Measurements from ENCODE around the gene IKZF1.
A peak's percentile ranks its signal among the peaks of the same experiment; 100 is the strongest.
"Not testable (repeated sequence)": the region's sequence is repeated elsewhere in the genome, so short reads cannot be mapped to it uniquely, and the experiment has no call there.

The IKZF1 gene

GRCh38 chr7:50335795-50336754 is 31.6 kb downstream of the IKZF1 start:
- Histone ChIP-seq H3K9ac (peak overlapping the region in 9 of 11 experiments; percentile 22 to 71 (median 37); a peak in 15 of 22 replicates), H3K4me2 (peak overlapping the region; percentile 67 to 96 (median 90)), H3K27ac (peak overlapping the region in 10 of 11 experiments; percentile 43 to 79 (median 68); a peak in 20 of 22 replicates), H3K4me1 (peaks cover 99 to 100% (median 100%) of the 10 kb centered on the region in 10 experiments), H3K36me3 (peaks cover 0 to 65% (median 22%) of the 10 kb centered on the region in 11 experiments; a peak in 14 of 22 replicates), H3K4me3 (peak overlapping the region in 4 of 10 experiments; percentile 10 to 40 (median 35); a peak in 7 of 20 replicates), H3K27me3 (no peaks in the 10 kb centered on the region), H3K9me3 (replicated peaks in 1 of 11) (no peaks in the 10 kb centered on the region), H4K20me1 (peaks cover 0 to 100% (median 76%) of the 10 kb centered on the region in 11 experiments; a peak in 18 of 22 replicates)
- TF ChIP-seq Cebpa-rat (IDR thresholded peaks at IDR 0.05) = no peak

DNA sequence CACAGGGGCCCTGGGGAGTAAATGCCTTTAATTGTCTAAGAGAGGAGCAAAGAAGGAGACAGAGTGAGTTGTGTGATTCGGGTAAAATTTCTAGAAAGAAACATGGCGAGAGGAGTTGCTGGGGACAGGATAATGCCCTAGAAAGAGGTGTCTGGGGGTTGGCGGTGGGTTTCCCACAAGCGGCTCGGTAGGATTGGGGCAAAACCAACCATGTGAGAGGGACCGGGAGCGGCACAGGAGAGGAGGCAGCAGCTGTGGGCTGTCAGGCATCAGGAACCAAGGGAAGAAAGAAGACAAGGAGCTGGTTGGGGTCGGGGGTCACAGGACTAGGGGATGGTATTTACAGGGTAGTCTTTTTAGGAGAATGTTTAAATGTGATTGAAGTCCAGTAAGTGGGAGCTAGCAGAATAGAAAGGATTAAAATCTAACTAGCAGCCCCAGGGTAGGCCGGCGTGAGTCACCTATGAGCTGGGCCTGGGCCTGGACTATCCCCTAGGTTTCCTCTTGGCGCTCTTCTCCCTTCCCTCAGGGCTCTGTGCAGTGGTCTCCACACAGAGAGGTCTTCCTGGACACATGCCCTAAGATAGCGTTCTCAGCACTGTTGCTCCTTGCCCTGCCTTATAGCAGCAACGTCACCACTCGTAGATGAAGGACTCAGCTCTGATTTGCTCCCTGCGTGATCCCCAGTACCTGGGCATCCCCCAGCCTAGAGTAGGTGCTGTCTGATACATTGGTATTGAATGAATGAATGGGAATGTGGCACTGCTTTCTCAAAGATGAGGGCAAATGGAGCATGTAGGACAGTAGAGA is 32.6 kb downstream of the IKZF1 start:
- peak overlapping the region; percentile 5 to 75 (median 31); a peak in 16 of 22 replicates for H3K9ac ChIP-seq
- peak overlapping the region in 10 of 11 experiments; percentile 43 to 79 (median 68); a peak in 20 of 22 replicates for H3K27ac ChIP-seq
- peaks cover 99 to 100% (median 100%) of the 10 kb centered on the region in 10 experiments for H3K4me1 ChIP-seq
- H3K9me3 ChIP-seq (replicated peaks in 1 of 11) = no peaks in the 10 kb centered on the region
- H3K4me3 ChIP-seq = peak overlapping the region in 3 of 10 experiments; percentile 8 to 40 (median 30); a peak in 5 of 20 replicates
- peaks cover 0 to 100% (median 82%) of the 10 kb centered on the region in 11 experiments; a peak in 17 of 22 replicates for H4K20me1 ChIP-seq
- no peak for TF ChIP-seq Cebpa-rat (IDR thresholded peaks at IDR 0.05)
- no peaks in the 10 kb centered on the region for H3K27me3 ChIP-seq
- H3K36me3 ChIP-seq = peaks cover 0 to 63% (median 22%) of the 10 kb centered on the region in 11 experiments; a peak in 14 of 22 replicates
- H3K4me2 ChIP-seq = peak overlapping the region; percentile 67 to 96 (median 90)

DNA sequence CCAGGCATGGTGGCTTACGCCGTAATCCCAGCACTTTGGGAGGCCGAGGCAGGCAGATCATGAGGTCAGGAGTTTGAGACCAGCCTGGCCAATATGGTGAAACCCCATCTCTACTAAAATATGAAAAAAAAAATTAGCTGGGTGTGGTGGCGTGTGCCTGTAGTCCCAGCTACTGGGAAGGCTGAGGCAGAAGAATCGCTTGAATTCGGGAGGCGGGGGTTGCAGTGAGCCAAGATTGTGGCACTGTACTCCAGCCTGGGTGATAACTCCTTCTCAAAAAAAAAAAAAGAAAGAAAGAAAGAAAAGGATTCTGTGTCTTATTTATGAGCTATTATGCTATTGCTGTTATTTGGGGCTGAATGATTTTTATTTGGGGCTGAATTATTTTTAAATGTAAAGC is 35.0 kb downstream of the IKZF1 start:
- Histone ChIP-seq H3K4me2 (peak overlapping the region; percentile 67 to 96 (median 90)), H3K36me3 (peaks cover 11 to 62% (median 24%) of the 10 kb centered on the region in 11 experiments; a peak in 19 of 22 replicates), H4K20me1 (peaks cover 0 to 97% (median 80%) of the 10 kb centered on the region in 11 experiments; a peak in 16 of 22 replicates), H3K9ac (peak overlapping the region in 7 of 11 experiments; percentile 40 to 75 (median 69); a peak in 9 of 22 replicates), H3K4me1 (peaks cover 83 to 96% (median 92%) of the 10 kb centered on the region in 10 experiments), H3K27ac (peak overlapping the region; percentile 57 to 79 (median 66); a peak in 18 of 22 replicates), H3K4me3 (peak overlapping the region in 1 of 10 experiments; percentile 17; a peak in 1 of 20 replicates)
- not testable (repeated sequence) for H3K27me3 ChIP-seq; H3K9me3 ChIP-seq (replicated peaks in 1 of 11)

DNA sequence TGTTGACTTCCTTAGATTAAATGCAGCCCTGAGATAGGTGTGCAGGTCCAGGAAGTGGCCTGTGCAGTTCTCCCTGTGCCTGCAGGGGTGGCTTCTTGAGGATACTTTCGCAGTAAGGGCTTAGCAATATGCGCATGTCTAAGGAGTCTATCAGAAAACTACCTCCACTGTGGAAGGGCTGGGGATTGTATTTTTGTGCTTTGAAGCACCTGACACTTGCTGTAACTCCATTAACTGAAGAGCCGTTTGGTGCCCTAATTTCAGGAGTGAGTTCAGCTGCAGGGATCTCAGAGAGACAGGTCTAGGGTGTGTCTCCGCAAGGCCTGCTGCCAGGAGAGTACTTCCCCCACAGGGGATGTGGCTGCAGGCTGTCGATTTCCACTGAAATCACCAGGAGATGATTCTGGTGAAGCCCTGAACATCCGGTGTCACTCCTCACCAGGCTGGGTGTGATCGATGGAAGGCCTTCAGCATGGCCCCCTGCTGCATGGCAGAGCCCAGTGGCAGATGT is 35.5 kb downstream of the IKZF1 start:
- Histone ChIP-seq H3K9me3 (replicated peaks in 1 of 11) (no peaks in the 10 kb centered on the region), H3K4me1 (peaks cover 77 to 90% (median 87%) of the 10 kb centered on the region in 10 experiments), H3K27me3 (no peaks in the 10 kb centered on the region), H3K36me3 (peaks cover 16 to 66% (median 30%) of the 10 kb centered on the region in 11 experiments; a peak in 19 of 22 replicates), H4K20me1 (peaks cover 0 to 97% (median 76%) of the 10 kb centered on the region in 11 experiments; a peak in 16 of 22 replicates), H3K27ac (peak overlapping the region in 9 of 11 experiments; percentile 8 to 79 (median 47); a peak in 14 of 22 replicates), H3K9ac (peak overlapping the region in 8 of 11 experiments; percentile 11 to 60 (median 30); a peak in 10 of 22 replicates), H3K4me3 (0 out of 20 replicates have a peak overlapping the region, but pooled peaks of 1 of the 10 experiments have one; percentile 30), H3K4me2 (peak overlapping the region; percentile 67 to 96 (median 90))
- TF ChIP-seq Cebpa-rat (IDR thresholded peaks at IDR 0.05) = no peak

- H4K20me1 ChIP-seq = peaks cover 0 to 97% (median 76%) of the 10 kb centered on the region in 11 experiments; a peak in 15 of 22 replicates
- H3K9ac ChIP-seq = peak overlapping the region in 1 of 11 experiments; percentile 45; a peak in 2 of 22 replicates
- no peak overlapping the region for H3K4me3 ChIP-seq
- H3K4me2 ChIP-seq = peak overlapping the region in 10 of 11 experiments; percentile 67 to 96 (median 80); a peak in 19 of 22 replicates
- peaks cover 60 to 84% (median 71%) of the 10 kb centered on the region in 10 experiments for H3K4me1 ChIP-seq
- peak overlapping the region in 2 of 11 experiments; percentile 15 to 48; a peak in 1 of 22 replicates for H3K27ac ChIP-seq
- peaks cover 33 to 70% (median 43%) of the 10 kb centered on the region in 11 experiments for H3K36me3 ChIP-seq
- no peaks in the 10 kb centered on the region for H3K27me3 ChIP-seq
- no peaks in the 10 kb centered on the region for H3K9me3 ChIP-seq (replicated peaks in 1 of 11)
- no peak for TF ChIP-seq Cebpa-rat (IDR thresholded peaks at IDR 0.05)
Measured at GRCh38 chr7:50341724-50342123, 37.2 kb downstream of the IKZF1 start.

GRCh38 chr7:50342616-50343114 is 38.1 kb downstream of the IKZF1 start:
- H3K9ac ChIP-seq = peak overlapping the region in 7 of 11 experiments; percentile 6 to 47 (median 32); a peak in 8 of 22 replicates
- H3K27ac ChIP-seq = peak overlapping the region in 10 of 11 experiments; percentile 23 to 68 (median 48); a peak in 17 of 22 replicates
- TF ChIP-seq Cebpa-rat (IDR thresholded peaks at IDR 0.05) = no peak
- H3K4me1 ChIP-seq = peaks cover 51 to 80% (median 62%) of the 10 kb centered on the region in 10 experiments
- peaks cover 0 to 95% (median 73%) of the 10 kb centered on the region in 11 experiments; a peak in 15 of 22 replicates for H4K20me1 ChIP-seq
- H3K27me3 ChIP-seq = no peaks in the 10 kb centered on the region
- H3K4me2 ChIP-seq = peak overlapping the region; percentile 67 to 96 (median 78)
- no peaks in the 10 kb centered on the region for H3K9me3 ChIP-seq (replicated peaks in 1 of 11)
- H3K36me3 ChIP-seq = peaks cover 42 to 70% (median 47%) of the 10 kb centered on the region in 11 experiments
- H3K4me3 ChIP-seq = peak overlapping the region in 1 of 10 experiments; percentile 24; a peak in 2 of 20 replicates

DNA sequence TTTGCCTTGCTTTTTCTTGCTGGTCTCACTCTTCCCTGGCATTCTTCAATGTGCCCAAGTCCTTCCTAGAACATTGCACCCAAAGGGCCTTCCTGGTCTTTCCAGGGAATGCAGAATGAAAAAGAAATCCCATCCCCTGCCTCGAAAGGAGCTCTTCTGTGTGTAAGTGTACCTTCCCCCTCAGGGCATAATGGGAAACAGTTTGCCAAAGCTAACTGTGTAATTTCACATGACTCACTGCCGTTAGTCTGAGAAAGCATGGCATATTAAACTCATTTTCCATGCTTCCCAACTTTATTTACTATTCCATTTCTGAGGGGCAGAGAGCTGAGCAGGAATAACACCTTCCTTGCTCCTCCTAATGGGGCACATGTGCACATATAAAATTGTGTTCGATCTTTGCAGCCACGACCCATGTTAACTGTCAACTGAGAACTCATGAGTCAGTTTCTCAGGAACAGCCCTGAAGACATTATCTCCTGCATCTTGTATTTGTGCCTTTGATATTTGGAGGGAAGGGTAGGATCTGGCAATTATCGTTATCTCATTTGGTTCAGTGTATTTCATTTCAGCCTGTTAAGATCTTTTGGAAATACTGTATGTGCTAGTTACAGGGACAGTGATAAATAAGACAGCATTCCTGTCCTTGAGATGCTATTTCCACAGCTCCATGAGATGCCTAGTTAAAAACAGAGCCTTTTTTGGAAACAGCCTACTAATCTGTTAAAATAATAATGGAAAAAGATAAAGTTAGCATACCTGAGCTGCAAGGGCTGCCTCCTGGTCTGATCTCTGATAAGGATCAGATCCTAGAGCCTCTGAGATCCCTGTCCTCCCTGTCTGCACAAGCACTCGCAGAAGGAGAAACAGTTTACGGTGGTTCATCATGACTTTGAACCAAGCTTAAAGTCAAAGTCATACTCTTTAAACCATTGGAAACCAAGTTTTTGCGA is 42.3 kb downstream of the IKZF1 start:
- H3K27me3 ChIP-seq = no peaks in the 10 kb centered on the region
- H3K27ac ChIP-seq = no peak overlapping the region
- no peak overlapping the region for H3K4me3 ChIP-seq
- peaks cover 0 to 95% (median 65%) of the 10 kb centered on the region in 11 experiments; a peak in 18 of 22 replicates for H4K20me1 ChIP-seq
- H3K9ac ChIP-seq = no peak overlapping the region
- no peaks in the 10 kb centered on the region for H3K9me3 ChIP-seq (replicated peaks in 1 of 11)
- H3K4me1 ChIP-seq = peaks cover 46 to 77% (median 56%) of the 10 kb centered on the region in 10 experiments
- TF ChIP-seq Cebpa-rat (IDR thresholded peaks at IDR 0.05) = no peak
- no peak overlapping the region for H3K4me2 ChIP-seq
- peaks cover 67 to 92% (median 85%) of the 10 kb centered on the region in 11 experiments for H3K36me3 ChIP-seq
